Activated T-helper 1 cell treated with anti-CD3 and anti-CD28 coated beads, Interleukin-12 subunit alpha, Interleukin-12 subunit beta, Interleukin-2, Interleukin-4 antibody, amounts not matched to agents 30 ng/mL and 10 ng/mL and 1 ng/mL, durations not matched to agents 14 hours and 24 hours and 36 hours (primary cell): ENCODE measurements around the gene SLC24A3. TPM values are rescaled to one million over a fixed set of nuclear protein-coding genes. Genes with fewer than 3 reads are reported as not detected.

ENCODE experiments used
- DNase-seq: peaks from one replicate; pipeline ENCODE4 v3.0.0; 2021; ENCODE audit warnings: low spot score
- H3K27ac Mint-ChIP-seq: one replicate; pipeline ENCODE4 v1.8.0; 2021; ENCODE audit warnings: mild to moderate bottlenecking, mixed read lengths
- H3K27me3 Mint-ChIP-seq: one replicate; pipeline ENCODE4 v1.8.0; 2022; ENCODE audit warnings: mild to moderate bottlenecking, moderate library complexity, mixed read lengths; ENCODE audit not compliant: insufficient read depth
- H3K36me3 Mint-ChIP-seq: one replicate; pipeline ENCODE4 v1.8.0; 2021; ENCODE audit warnings: low read depth, mixed read lengths
- H3K4me1 Mint-ChIP-seq: one replicate; pipeline ENCODE4 v1.8.0; 2021; ENCODE audit warnings: low read depth, mixed read lengths
- H3K4me3 Mint-ChIP-seq: one replicate; pipeline ENCODE4 v1.8.0; 2021; ENCODE audit warnings: mild to moderate bottlenecking, moderate library complexity, mixed read lengths
- H3K9me3 Mint-ChIP-seq: one replicate; pipeline ENCODE4 v1.8.0; 2021; ENCODE audit warnings: mixed read lengths
- intact Hi-C: fragments of 100-400 bp; cut with micrococcal nuclease; formaldehyde crosslinking; loops from one replicate; pipeline ENCODE4 v1.15.1; 2024
- total RNA-seq: library from RNA; stranded (reverse); gene quantifications from 2 replicates; pipeline ENCODE4 v1.2.3, GENCODE V29; 2022

Gene SLC24A3
- total RNA-seq, 1 donor from 2014 or later = not detected

- no peaks in the 10 kb centered on the region for H3K36me3 Mint-ChIP-seq
- H3K4me1 Mint-ChIP-seq = no peaks in the 10 kb centered on the region
- no peak overlapping the region for H3K4me3 Mint-ChIP-seq
- no peak for DNase-seq
- H3K27me3 Mint-ChIP-seq = no peaks in the 10 kb centered on the region
- H3K27ac Mint-ChIP-seq = no peak overlapping the region
- H3K9me3 Mint-ChIP-seq = no peaks in the 10 kb centered on the region
- intact Hi-C loops = no loop called here
Measured at GRCh38 chr20:19349879-19350278, 137.4 kb downstream of the SLC24A3 start.

- no peaks in the 10 kb centered on the region for H3K4me1 Mint-ChIP-seq
- H3K9me3 Mint-ChIP-seq = no peaks in the 10 kb centered on the region
- no peaks in the 10 kb centered on the region for H3K36me3 Mint-ChIP-seq
- no peak overlapping the region for H3K4me3 Mint-ChIP-seq
- H3K27me3 Mint-ChIP-seq = no peaks in the 10 kb centered on the region
- no peak for DNase-seq
- H3K27ac Mint-ChIP-seq = no peak overlapping the region
- intact Hi-C loops = no loop called here
Measured at GRCh38 chr20:19351542-19351941, 139.1 kb downstream of the SLC24A3 start.

- DNase-seq = no peak
- Mint-ChIP-seq H3K4me1 (no peaks in the 10 kb centered on the region), H3K4me3 (no peak overlapping the region), H3K9me3 (no peaks in the 10 kb centered on the region), H3K27ac (no peak overlapping the region), H3K27me3 (no peaks in the 10 kb centered on the region), H3K36me3 (no peaks in the 10 kb centered on the region)
- intact Hi-C loops = no loop called here
Measured at GRCh38 chr20:19354950-19355349, 142.5 kb downstream of the SLC24A3 start.

GRCh38 chr20:19361790-19362189 lies 149.3 kb downstream of the SLC24A3 start:
- DNase-seq = no peak
- Mint-ChIP-seq H3K36me3 (no peaks in the 10 kb centered on the region), H3K4me1 (no peaks in the 10 kb centered on the region), H3K27me3 (no peaks in the 10 kb centered on the region), H3K9me3 (no peaks in the 10 kb centered on the region), H3K4me3 (no peak overlapping the region), H3K27ac (no peak overlapping the region)
- intact Hi-C loops = no loop called here

GRCh38 chr20:19363476-19363875 lies 151.0 kb downstream of the SLC24A3 start:
- Mint-ChIP-seq H3K9me3 (no peaks in the 10 kb centered on the region), H3K4me3 (no peak overlapping the region), H3K36me3 (no peaks in the 10 kb centered on the region), H3K27me3 (no peaks in the 10 kb centered on the region), H3K4me1 (no peaks in the 10 kb centered on the region), H3K27ac (no peak overlapping the region)
- intact Hi-C loops = no loop called here
- DNase-seq = no peak

GRCh38 chr20:19367591-19367990 lies 155.1 kb downstream of the SLC24A3 start:
- Mint-ChIP-seq H3K4me3 (no peak overlapping the region), H3K9me3 (peaks cover 5% of the 10 kb centered on the region), H3K27ac (no peak overlapping the region), H3K27me3 (no peaks in the 10 kb centered on the region), H3K36me3 (no peaks in the 10 kb centered on the region), H3K4me1 (no peaks in the 10 kb centered on the region)
- no peak for DNase-seq
- intact Hi-C loops = no loop called here

GRCh38 chr20:19368351-19368750 lies 155.9 kb downstream of the SLC24A3 start:
- H3K4me3 Mint-ChIP-seq = no peak overlapping the region
- intact Hi-C loops = no loop called here

GRCh38 chr20:19370076-19371075 lies 157.9 kb downstream of the SLC24A3 start:
- H3K4me1 Mint-ChIP-seq = no peaks in the 10 kb centered on the region
- intact Hi-C loops = no loop called here
- no peak overlapping the region for H3K27ac Mint-ChIP-seq
- no peak for DNase-seq
- H3K9me3 Mint-ChIP-seq = peaks cover 5% of the 10 kb centered on the region
- no peaks in the 10 kb centered on the region for H3K36me3 Mint-ChIP-seq
- H3K4me3 Mint-ChIP-seq = no peak overlapping the region
- H3K27me3 Mint-ChIP-seq = no peaks in the 10 kb centered on the region

More at GRCh38 chr20:19368351-19368750, 155.9 kb downstream of the SLC24A3 start:
- H3K4me1 Mint-ChIP-seq = no peaks in the 10 kb centered on the region
- DNase-seq = no peak
- H3K27me3 Mint-ChIP-seq = no peaks in the 10 kb centered on the region
- no peaks in the 10 kb centered on the region for H3K36me3 Mint-ChIP-seq
- no peak overlapping the region for H3K27ac Mint-ChIP-seq
- peaks cover 5% of the 10 kb centered on the region for H3K9me3 Mint-ChIP-seq

- intact Hi-C loops = no loop called here
- no peaks in the 10 kb centered on the region for H3K27me3 Mint-ChIP-seq
- peaks cover 5% of the 10 kb centered on the region for H3K9me3 Mint-ChIP-seq
- no peak overlapping the region for H3K27ac Mint-ChIP-seq
- no peaks in the 10 kb centered on the region for H3K36me3 Mint-ChIP-seq
- no peak for DNase-seq
- no peak overlapping the region for H3K4me3 Mint-ChIP-seq
- H3K4me1 Mint-ChIP-seq = no peaks in the 10 kb centered on the region
Measured at GRCh38 chr20:19371112-19371511, 158.7 kb downstream of the SLC24A3 start.

- intact Hi-C loops = no loop called here
- H3K36me3 Mint-ChIP-seq = no peaks in the 10 kb centered on the region
- DNase-seq = no peak
- no peak overlapping the region for H3K4me3 Mint-ChIP-seq
- H3K4me1 Mint-ChIP-seq = no peaks in the 10 kb centered on the region
- H3K27me3 Mint-ChIP-seq = no peaks in the 10 kb centered on the region
- no peak overlapping the region for H3K27ac Mint-ChIP-seq
- peaks cover 5% of the 10 kb centered on the region for H3K9me3 Mint-ChIP-seq
Measured at GRCh38 chr20:19374216-19374615, 161.8 kb downstream of the SLC24A3 start.

- DNase-seq = no peak
- intact Hi-C loops = no loop called here
- no peaks in the 10 kb centered on the region for H3K36me3 Mint-ChIP-seq
- peaks cover 5% of the 10 kb centered on the region for H3K9me3 Mint-ChIP-seq
- no peak overlapping the region for H3K27ac Mint-ChIP-seq
- H3K27me3 Mint-ChIP-seq = no peaks in the 10 kb centered on the region
- H3K4me3 Mint-ChIP-seq = no peak overlapping the region
- H3K4me1 Mint-ChIP-seq = no peaks in the 10 kb centered on the region
Measured at GRCh38 chr20:19375395-19375794, 163.0 kb downstream of the SLC24A3 start.

GRCh38 chr20:19375801-19376200 lies 163.4 kb downstream of the SLC24A3 start:
- H3K4me1 Mint-ChIP-seq = no peaks in the 10 kb centered on the region
- H3K27ac Mint-ChIP-seq = no peak overlapping the region
- no peaks in the 10 kb centered on the region for H3K27me3 Mint-ChIP-seq

GRCh38 chr20:19376451-19377229 lies 164.2 kb downstream of the SLC24A3 start:
- intact Hi-C loops = no loop called here
- Mint-ChIP-seq H3K27me3 (no peaks in the 10 kb centered on the region), H3K4me1 (no peaks in the 10 kb centered on the region), H3K36me3 (no peaks in the 10 kb centered on the region), H3K9me3 (peaks cover 5% of the 10 kb centered on the region), H3K4me3 (no peak overlapping the region), H3K27ac (no peak overlapping the region)
- DNase-seq = no peak

More at GRCh38 chr20:19375801-19376200, 163.4 kb downstream of the SLC24A3 start:
- Mint-ChIP-seq H3K4me3 (no peak overlapping the region), H3K36me3 (no peaks in the 10 kb centered on the region), H3K9me3 (peaks cover 5% of the 10 kb centered on the region)
- DNase-seq = no peak
- intact Hi-C loops = no loop called here
